Measurements from ENCODE around the gene EXT2.

Gene EXT2

GRCh38 chr11:44112091-44112821 is 16.8 kb downstream of the EXT2 start:
- no peaks in the 10 kb centered on the region for H3K27me3 ChIP-seq (ENCODE audit: low read depth, low read length)
- peaks cover 5 to 13% of the 10 kb centered on the region in 2 donors for H3K4me1 ChIP-seq (ENCODE audit: control insufficient read depth in 1 of 2, insufficient read depth in 2 of 2, low read length in 2 of 2)
- H3K27ac ChIP-seq (ENCODE audit: low read length) = no peak overlapping the region
- peaks cover 38 to 42% of the 10 kb centered on the region in 2 donors for H3K36me3 ChIP-seq (ENCODE audit: control insufficient read depth in 1 of 2, insufficient read depth in 2 of 2, low read length in 2 of 2)
- no peaks in the 10 kb centered on the region for H3K9me3 ChIP-seq (ENCODE audit: control insufficient read depth in 1 of 2, low read length in 2 of 2)
- H3K4me3 ChIP-seq (ENCODE audit: low read depth in 1 of 2, low read length in 2 of 2) = no peak overlapping the region

- Histone ChIP-seq H3K36me3 (ENCODE audit: control insufficient read depth in 1 of 2, insufficient read depth in 2 of 2, low read length in 2 of 2) (peaks cover 33 to 37% of the 10 kb centered on the region in 2 donors), H3K9me3 (ENCODE audit: control insufficient read depth in 1 of 2, low read length in 2 of 2) (no peaks in the 10 kb centered on the region), H3K4me1 (ENCODE audit: control insufficient read depth in 1 of 2, insufficient read depth in 2 of 2, low read length in 2 of 2) (peaks cover 5 to 13% of the 10 kb centered on the region in 2 donors), H3K4me3 (ENCODE audit: low read depth in 1 of 2, low read length in 2 of 2) (no peak overlapping the region), H3K27ac (ENCODE audit: low read length) (no peak overlapping the region), H3K27me3 (ENCODE audit: low read depth, low read length) (no peaks in the 10 kb centered on the region)
These were observed 17.5 kb downstream of the EXT2 start for GRCh38 chr11:44113018-44113417.

DNA sequence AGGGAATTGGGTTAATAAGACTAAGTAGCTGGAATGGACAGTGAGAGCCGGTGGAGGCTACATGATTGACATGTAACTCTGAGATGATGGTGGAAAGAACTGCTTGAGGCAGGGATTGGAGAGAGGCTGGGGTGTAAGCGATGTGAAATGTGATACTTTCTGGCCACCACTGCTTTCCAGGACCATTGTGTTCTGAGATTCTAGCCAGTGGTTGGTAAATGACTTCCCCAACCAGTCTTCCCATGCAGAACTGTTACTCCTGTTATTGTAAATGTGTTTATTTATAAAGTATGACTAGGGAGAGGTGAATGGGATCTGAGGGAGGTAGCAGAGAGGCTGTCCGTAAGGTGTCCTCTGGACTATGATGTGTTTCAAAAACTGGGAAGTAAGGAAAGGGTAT is 18.1 kb downstream of the EXT2 start:
- H3K27me3 ChIP-seq (ENCODE audit: low read depth, low read length) = no peaks in the 10 kb centered on the region
- peaks cover 29 to 33% of the 10 kb centered on the region in 2 donors for H3K36me3 ChIP-seq (ENCODE audit: control insufficient read depth in 1 of 2, insufficient read depth in 2 of 2, low read length in 2 of 2)
- peaks cover 5 to 13% of the 10 kb centered on the region in 2 donors for H3K4me1 ChIP-seq (ENCODE audit: control insufficient read depth in 1 of 2, insufficient read depth in 2 of 2, low read length in 2 of 2)
- no peak overlapping the region for H3K27ac ChIP-seq (ENCODE audit: low read length)
- no peak overlapping the region for H3K4me3 ChIP-seq (ENCODE audit: low read depth in 1 of 2, low read length in 2 of 2)
- no peaks in the 10 kb centered on the region for H3K9me3 ChIP-seq (ENCODE audit: control insufficient read depth in 1 of 2, low read length in 2 of 2)

DNA sequence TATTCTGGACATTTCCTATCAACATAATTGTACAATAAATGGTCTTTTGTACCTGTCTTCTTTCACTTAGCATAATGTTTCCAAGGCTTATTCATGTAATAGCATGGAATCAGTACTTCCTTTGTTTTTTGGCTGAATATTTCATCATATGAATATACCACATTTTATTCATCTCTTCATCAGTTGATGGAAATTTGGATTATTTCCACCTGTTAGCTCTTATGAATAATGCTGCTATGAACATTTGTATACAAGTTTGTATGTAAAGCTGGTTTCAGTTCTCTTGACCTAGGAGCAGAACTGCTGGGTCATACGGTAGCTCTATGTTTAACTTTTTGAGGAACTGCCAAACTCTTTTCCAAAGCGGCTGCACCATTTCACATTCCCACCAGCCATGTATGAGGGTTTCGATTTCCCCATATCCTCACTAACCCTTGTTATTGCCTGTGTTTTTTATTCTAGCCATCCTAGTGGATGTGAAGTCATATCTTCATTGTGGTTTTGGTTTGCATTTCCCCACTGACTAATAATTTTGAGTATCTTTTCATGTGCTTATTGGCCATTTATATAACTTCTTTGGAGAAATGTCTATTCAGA is 20.9 kb downstream of the EXT2 start:
- H3K27me3 ChIP-seq (ENCODE audit: low read depth, low read length) = no peaks in the 10 kb centered on the region
- H3K9me3 ChIP-seq (ENCODE audit: control insufficient read depth in 1 of 2, low read length in 2 of 2) = no peaks in the 10 kb centered on the region
- peaks cover 5 to 13% of the 10 kb centered on the region in 2 donors for H3K4me1 ChIP-seq (ENCODE audit: control insufficient read depth in 1 of 2, insufficient read depth in 2 of 2, low read length in 2 of 2)
- peaks cover 24% of the 10 kb centered on the region in 2 donors for H3K36me3 ChIP-seq (ENCODE audit: control insufficient read depth in 1 of 2, insufficient read depth in 2 of 2, low read length in 2 of 2)
- H3K4me3 ChIP-seq (ENCODE audit: low read depth in 1 of 2, low read length in 2 of 2) = no peak overlapping the region
- no peak overlapping the region for H3K27ac ChIP-seq (ENCODE audit: low read length)

DNA sequence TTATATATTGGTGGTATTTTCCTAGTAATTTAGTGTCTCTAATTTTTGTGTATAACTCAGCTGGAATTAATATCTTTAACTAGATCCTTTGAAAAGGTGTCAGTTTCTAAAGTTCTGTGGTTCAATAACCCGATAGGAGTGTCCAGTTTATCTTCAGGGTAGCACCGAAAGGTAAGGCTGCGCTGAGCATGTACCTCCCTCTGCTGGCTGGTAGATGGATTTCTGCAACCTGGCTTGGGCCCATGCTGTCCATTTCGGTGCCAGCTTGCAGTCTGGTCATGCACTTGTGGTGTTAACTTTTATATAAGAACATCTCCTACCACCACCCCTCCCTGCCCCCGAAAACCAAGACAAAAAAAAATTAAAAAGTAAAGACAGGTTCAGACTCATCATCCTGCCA is 24.7 kb downstream of the EXT2 start:
- Histone ChIP-seq H3K9me3 (ENCODE audit: control insufficient read depth in 1 of 2, low read length in 2 of 2) (no peaks in the 10 kb centered on the region), H3K4me1 (ENCODE audit: control insufficient read depth in 1 of 2, insufficient read depth in 2 of 2, low read length in 2 of 2) (no peaks in the 10 kb centered on the region), H3K36me3 (ENCODE audit: control insufficient read depth in 1 of 2, insufficient read depth in 2 of 2, low read length in 2 of 2) (peaks cover 15 to 24% of the 10 kb centered on the region in 2 donors), H3K27me3 (ENCODE audit: low read depth, low read length) (no peaks in the 10 kb centered on the region), H3K4me3 (ENCODE audit: low read depth in 1 of 2, low read length in 2 of 2) (no peak overlapping the region), H3K27ac (ENCODE audit: low read length) (no peak overlapping the region)

- Histone ChIP-seq H3K27me3 (ENCODE audit: low read depth, low read length) (no peaks in the 10 kb centered on the region), H3K4me3 (ENCODE audit: low read depth in 1 of 2, low read length in 2 of 2) (no peak overlapping the region), H3K4me1 (ENCODE audit: control insufficient read depth in 1 of 2, insufficient read depth in 2 of 2, low read length in 2 of 2) (no peaks in the 10 kb centered on the region), H3K9me3 (ENCODE audit: control insufficient read depth in 1 of 2, low read length in 2 of 2) (no peaks in the 10 kb centered on the region), H3K36me3 (ENCODE audit: control insufficient read depth in 1 of 2, insufficient read depth in 2 of 2, low read length in 2 of 2) (peaks cover 56 to 58% of the 10 kb centered on the region in 2 donors), H3K27ac (ENCODE audit: low read length) (no peak overlapping the region)
These were observed 30.1 kb downstream of the EXT2 start for GRCh38 chr11:44125598-44125997.

DNA sequence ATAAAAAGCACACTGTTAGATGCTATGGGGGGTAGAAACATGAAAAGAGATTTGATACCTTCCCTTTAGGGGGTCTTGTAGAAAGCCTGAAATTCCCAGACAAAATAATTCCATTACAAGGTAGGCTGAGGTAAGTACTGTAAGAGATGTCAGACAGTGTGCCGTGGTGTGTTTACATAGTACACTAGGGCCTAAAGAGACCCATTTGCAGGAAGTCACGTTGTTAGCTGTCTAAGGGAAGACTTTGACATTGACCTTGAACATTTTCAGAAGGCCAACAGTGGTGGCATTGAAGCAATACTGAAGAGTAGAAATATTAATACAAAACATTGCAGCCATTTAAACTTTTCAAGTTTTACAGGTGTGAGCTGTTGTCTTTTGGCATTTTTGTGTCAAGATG is 30.8 kb downstream of the EXT2 start:
- H3K27ac ChIP-seq (ENCODE audit: low read length) = no peak overlapping the region
- no peaks in the 10 kb centered on the region for H3K27me3 ChIP-seq (ENCODE audit: low read depth, low read length)
- no peaks in the 10 kb centered on the region for H3K4me1 ChIP-seq (ENCODE audit: control insufficient read depth in 1 of 2, insufficient read depth in 2 of 2, low read length in 2 of 2)
- H3K9me3 ChIP-seq (ENCODE audit: control insufficient read depth in 1 of 2, low read length in 2 of 2) = no peaks in the 10 kb centered on the region
- H3K4me3 ChIP-seq (ENCODE audit: low read depth in 1 of 2, low read length in 2 of 2) = no peak overlapping the region
- peaks cover 61 to 65% of the 10 kb centered on the region in 2 donors for H3K36me3 ChIP-seq (ENCODE audit: control insufficient read depth in 1 of 2, insufficient read depth in 2 of 2, low read length in 2 of 2)

DNA sequence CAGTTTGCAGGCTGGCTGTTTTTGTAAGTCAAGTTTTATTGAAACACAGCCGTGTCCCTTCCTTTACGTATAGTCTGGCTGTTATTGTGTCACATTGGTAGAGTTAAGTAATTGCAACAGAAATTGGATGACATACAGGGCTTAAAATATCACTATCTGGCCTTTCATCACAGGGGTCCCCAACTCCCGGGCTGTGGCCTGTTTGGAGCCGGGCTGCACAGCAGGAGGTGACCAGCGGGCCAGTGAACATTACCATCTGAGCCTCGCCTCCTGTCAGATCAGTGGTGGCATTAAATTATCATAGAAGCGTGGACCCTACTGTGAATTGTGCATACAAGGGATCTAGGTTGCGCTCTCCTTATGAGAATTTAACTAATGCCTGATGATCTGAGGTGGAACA is 31.7 kb downstream of the EXT2 start:
- Histone ChIP-seq H3K27ac (ENCODE audit: low read length) (no peak overlapping the region), H3K4me1 (ENCODE audit: control insufficient read depth in 1 of 2, insufficient read depth in 2 of 2, low read length in 2 of 2) (no peaks in the 10 kb centered on the region), H3K27me3 (ENCODE audit: low read depth, low read length) (no peaks in the 10 kb centered on the region), H3K9me3 (ENCODE audit: control insufficient read depth in 1 of 2, low read length in 2 of 2) (no peaks in the 10 kb centered on the region), H3K36me3 (ENCODE audit: control insufficient read depth in 1 of 2, insufficient read depth in 2 of 2, low read length in 2 of 2) (peaks cover 61 to 62% of the 10 kb centered on the region in 2 donors), H3K4me3 (ENCODE audit: low read depth in 1 of 2, low read length in 2 of 2) (no peak overlapping the region)

DNA sequence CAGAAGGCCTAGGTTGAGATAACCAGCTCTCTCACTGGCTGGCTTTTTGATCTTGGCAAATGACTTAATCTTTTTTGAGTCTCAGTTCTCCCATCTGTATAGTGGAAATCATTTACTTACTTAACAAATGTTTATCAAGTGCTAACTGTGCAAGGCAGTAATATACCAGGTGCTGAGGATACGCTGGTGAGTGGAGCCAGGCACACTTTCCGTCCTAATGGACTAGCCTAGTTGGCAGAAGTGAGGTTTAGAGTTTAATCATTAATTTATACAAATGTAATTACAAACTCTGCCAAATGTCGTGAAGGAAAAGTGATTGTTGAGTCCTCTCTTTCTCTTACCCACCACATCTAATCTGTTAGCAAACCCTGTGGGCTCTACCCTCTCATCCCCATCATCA is 33.3 kb downstream of the EXT2 start:
- no peaks in the 10 kb centered on the region for H3K9me3 ChIP-seq (ENCODE audit: control insufficient read depth in 1 of 2, low read length in 2 of 2)
- no peak overlapping the region for H3K4me3 ChIP-seq (ENCODE audit: low read depth in 1 of 2, low read length in 2 of 2)
- peaks cover 61 to 71% of the 10 kb centered on the region in 2 donors for H3K36me3 ChIP-seq (ENCODE audit: control insufficient read depth in 1 of 2, insufficient read depth in 2 of 2, low read length in 2 of 2)

DNA sequence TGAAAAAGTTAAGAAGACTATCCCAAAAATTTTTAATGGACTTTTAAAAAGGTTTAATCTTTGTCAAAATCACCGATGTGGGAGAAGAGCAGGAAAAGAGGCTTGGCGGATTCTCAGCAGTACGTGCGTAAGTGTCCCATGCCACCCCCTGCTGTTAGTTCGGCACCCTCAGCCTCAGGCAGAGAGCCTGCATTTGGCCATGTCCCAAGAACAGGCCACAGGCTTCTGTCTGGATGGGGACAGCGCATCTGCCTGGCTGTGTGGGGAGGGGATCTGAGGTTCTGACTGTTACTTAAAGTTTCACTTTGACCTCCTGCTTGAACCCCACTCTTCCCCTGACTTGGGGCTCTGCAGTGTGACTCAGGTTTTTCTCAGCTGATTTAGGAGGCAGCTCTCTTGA is 35.3 kb downstream of the EXT2 start:
- Histone ChIP-seq H3K9me3 (ENCODE audit: control insufficient read depth in 1 of 2, low read length in 2 of 2) (no peaks in the 10 kb centered on the region), H3K36me3 (ENCODE audit: control insufficient read depth in 1 of 2, insufficient read depth in 2 of 2, low read length in 2 of 2) (peaks cover 49 to 61% of the 10 kb centered on the region in 2 donors), H3K4me3 (ENCODE audit: low read depth in 1 of 2, low read length in 2 of 2) (no peak overlapping the region), H3K27ac (ENCODE audit: low read length) (no peak overlapping the region), H3K27me3 (ENCODE audit: low read depth, low read length) (no peaks in the 10 kb centered on the region), H3K4me1 (ENCODE audit: control insufficient read depth in 1 of 2, insufficient read depth in 2 of 2, low read length in 2 of 2) (no peaks in the 10 kb centered on the region)

More for the DNA sequence above, 33.3 kb downstream of the EXT2 start:
- Histone ChIP-seq H3K27me3 (ENCODE audit: low read depth, low read length) (no peaks in the 10 kb centered on the region), H3K4me1 (ENCODE audit: control insufficient read depth in 1 of 2, insufficient read depth in 2 of 2, low read length in 2 of 2) (no peaks in the 10 kb centered on the region), H3K27ac (ENCODE audit: low read length) (no peak overlapping the region)

GRCh38 chr11:44133335-44133946 is 38.0 kb downstream of the EXT2 start:
- Histone ChIP-seq H3K4me1 (ENCODE audit: control insufficient read depth in 1 of 2, insufficient read depth in 2 of 2, low read length in 2 of 2) (no peaks in the 10 kb centered on the region), H3K9me3 (ENCODE audit: control insufficient read depth in 1 of 2, low read length in 2 of 2) (no peaks in the 10 kb centered on the region), H3K27me3 (ENCODE audit: low read depth, low read length) (no peaks in the 10 kb centered on the region), H3K27ac (ENCODE audit: low read length) (no peak overlapping the region), H3K4me3 (ENCODE audit: low read depth in 1 of 2, low read length in 2 of 2) (no peak overlapping the region), H3K36me3 (ENCODE audit: control insufficient read depth in 1 of 2, insufficient read depth in 2 of 2, low read length in 2 of 2) (peaks cover 26 to 43% of the 10 kb centered on the region in 2 donors)

Data from muscle layer of duodenum (tissue), 2 donors.